ENCODE results near the gene NDC1. TPM values are rescaled to one million over a fixed set of nuclear protein-coding genes. Genes with fewer than 3 reads are reported as not detected.

Gene NDC1
- total and polyA plus RNA-seq, 7 experiments from 2014 or later = 6.9 to 20.2 (median 10.8) TPM

DNA sequence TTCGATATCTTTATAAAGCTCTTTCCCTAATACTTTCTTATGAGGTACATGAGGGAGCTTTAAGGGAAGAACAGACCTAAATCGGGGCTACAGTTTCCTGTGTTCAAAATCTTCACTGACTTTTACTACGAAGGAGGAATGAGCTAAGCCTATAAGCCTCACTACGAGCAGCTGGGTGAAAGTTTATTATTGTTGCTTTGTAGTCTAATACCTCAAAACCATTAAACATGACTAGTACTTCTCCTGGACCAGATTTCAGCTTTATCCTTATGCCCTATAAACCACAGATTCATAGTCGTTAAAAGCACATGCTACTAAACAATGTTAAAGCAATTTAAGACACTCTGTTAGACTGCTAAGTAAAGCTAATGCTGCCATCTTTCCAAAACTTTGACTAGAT, 30.2 kb downstream of the NDC1 start:
- Histone ChIP-seq H3K4me1 (ENCODE audit: control insufficient read depth in 2 of 2, insufficient read depth in 2 of 2, low read length in 2 of 2) (no peaks in the 10 kb centered on the region), H3K9me3 (ENCODE audit: control insufficient read depth in 2 of 3, low read length in 3 of 3) (no peaks in the 10 kb centered on the region), H3K4me3 (ENCODE audit: low read length) (no peak overlapping the region), H3K36me3 (ENCODE audit: control insufficient read depth in 2 of 3, insufficient read depth in 3 of 3, low read length in 3 of 3) (peaks cover 0 to 51% (median 7%) of the 10 kb centered on the region in 3 experiments), H3K27ac (ENCODE audit: low read depth, low read length) (no peak overlapping the region), H3K27me3 (ENCODE audit: control insufficient read depth in 2 of 2, insufficient read depth in 2 of 2, low read length in 2 of 2) (no peaks in the 10 kb centered on the region)
- Mint-ChIP-seq H3K27me3 (no peaks in the 10 kb centered on the region), H3K27ac (no peak overlapping the region), H3K36me3 (peaks cover 4 to 61% (median 35%) of the 10 kb centered on the region in 5 donors), H3K4me1 (peaks cover 0 to 20% (median 0%) of the 10 kb centered on the region in 7 donors), H3K9me3 (no peaks in the 10 kb centered on the region), H3K4me3 (no peak overlapping the region)
- no peak for ATAC-seq
- intact Hi-C loops (cut with micrococcal nuclease) = no loop called here
- POLR2A ChIA-PET = no interaction called here
- DNase-seq = no peak
- CTCF ChIA-PET = no interaction called here

DNA sequence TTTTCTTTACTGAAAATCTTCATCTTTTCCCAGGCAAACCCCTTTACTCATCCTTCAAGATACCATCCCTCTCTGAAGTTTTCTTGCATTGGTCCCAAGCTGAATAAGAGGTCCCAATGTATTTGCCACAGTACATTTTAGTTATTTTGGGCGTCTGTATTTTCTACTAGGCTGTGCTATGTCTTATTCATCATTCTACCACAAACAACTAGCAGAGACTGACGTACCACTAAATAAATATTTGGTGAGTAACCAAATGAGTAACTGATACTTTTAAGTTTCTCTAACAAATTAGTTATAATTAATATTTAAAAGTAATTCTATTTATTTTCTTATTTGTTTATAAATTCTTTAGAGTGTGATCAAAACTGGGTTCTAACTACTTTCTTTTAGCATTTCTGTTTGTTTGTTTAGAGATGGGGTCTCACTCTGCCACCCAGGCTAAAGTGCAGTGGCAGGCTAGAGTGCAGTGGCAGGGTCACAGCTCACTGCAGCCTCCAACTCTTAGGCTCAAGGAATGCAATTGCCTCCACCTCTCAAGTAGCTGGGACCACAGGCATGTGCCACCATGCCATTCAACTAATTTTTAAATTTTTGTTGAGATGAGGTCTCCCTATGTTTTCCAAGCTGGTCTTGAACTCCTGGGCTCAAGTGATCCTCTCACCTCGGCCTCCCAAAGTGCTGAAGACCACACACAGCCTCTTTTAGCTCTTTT, 33.1 kb downstream of the NDC1 start:
- peaks cover 8 to 53% (median 20%) of the 10 kb centered on the region in 5 donors for H3K36me3 Mint-ChIP-seq
- H3K4me3 ChIP-seq (ENCODE audit: low read length) = no peak overlapping the region

DNA sequence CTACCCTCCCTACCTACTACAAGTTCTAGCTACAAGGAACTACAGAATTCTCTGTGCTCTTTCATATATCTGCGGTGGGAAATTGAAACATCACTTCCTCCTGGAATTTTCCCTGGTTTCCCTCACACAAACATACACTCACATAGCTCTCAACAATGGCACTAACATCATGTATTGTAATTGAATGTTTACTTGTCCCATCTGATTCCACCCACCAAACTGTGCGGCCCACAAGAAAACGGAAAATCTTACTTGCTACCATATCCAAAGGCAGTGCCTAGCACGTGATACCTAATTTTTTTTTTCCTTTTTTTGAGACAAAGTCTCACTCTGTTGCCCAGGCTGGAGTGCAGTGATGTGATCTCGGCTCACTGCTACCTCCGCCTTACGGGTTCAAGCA, 33.9 kb downstream of the NDC1 start:
- Mint-ChIP-seq H3K9me3 (no peaks in the 10 kb centered on the region), H3K27ac (peak overlapping the region in 1 of 9 donors; percentile 76), H3K4me3 (no peak overlapping the region), H3K27me3 (no peaks in the 10 kb centered on the region), H3K4me1 (peaks cover 0 to 2% (median 0%) of the 10 kb centered on the region in 7 donors), H3K36me3 (peaks cover 8 to 56% (median 20%) of the 10 kb centered on the region in 5 donors)
- Histone ChIP-seq H3K27me3 (ENCODE audit: control insufficient read depth in 2 of 2, insufficient read depth in 2 of 2, low read length in 2 of 2) (no peaks in the 10 kb centered on the region), H3K36me3 (ENCODE audit: control insufficient read depth in 2 of 3, insufficient read depth in 3 of 3, low read length in 3 of 3) (peaks cover 7 to 70% (median 9%) of the 10 kb centered on the region in 3 experiments), H3K9me3 (ENCODE audit: control insufficient read depth in 2 of 3, low read length in 3 of 3) (no peaks in the 10 kb centered on the region), H3K27ac (ENCODE audit: low read depth, low read length) (no peak overlapping the region), H3K4me3 (ENCODE audit: low read length) (no peak overlapping the region), H3K4me1 (ENCODE audit: control insufficient read depth in 2 of 2, insufficient read depth in 2 of 2, low read length in 2 of 2) (no peaks in the 10 kb centered on the region)
- CTCF ChIA-PET = interaction anchor here (0.7 kb wide), 1 partner anchor 71 kb away, joined by 3 read pairs; no protein-coding TSS in a partner anchor
- intact Hi-C loops (cut with micrococcal nuclease) = no loop called here
- ATAC-seq (no peak), DNase-seq (no peak)
- POLR2A ChIA-PET = no interaction called here

More for the DNA sequence above, 33.1 kb downstream of the NDC1 start:
- CTCF ChIA-PET = no interaction called here
- intact Hi-C loops (cut with micrococcal nuclease) = no loop called here
- POLR2A ChIA-PET = no interaction called here
- DNase-seq = no peak
- Histone ChIP-seq H3K27me3 (ENCODE audit: control insufficient read depth in 2 of 2, insufficient read depth in 2 of 2, low read length in 2 of 2) (no peaks in the 10 kb centered on the region), H3K27ac (ENCODE audit: low read depth, low read length) (no peak overlapping the region), H3K4me1 (ENCODE audit: control insufficient read depth in 2 of 2, insufficient read depth in 2 of 2, low read length in 2 of 2) (no peaks in the 10 kb centered on the region), H3K9me3 (ENCODE audit: control insufficient read depth in 2 of 3, low read length in 3 of 3) (no peaks in the 10 kb centered on the region), H3K36me3 (ENCODE audit: control insufficient read depth in 2 of 3, insufficient read depth in 3 of 3, low read length in 3 of 3) (peaks cover 6 to 66% (median 7%) of the 10 kb centered on the region in 3 experiments)
- Mint-ChIP-seq H3K9me3 (no peaks in the 10 kb centered on the region), H3K27ac (no peak overlapping the region), H3K4me3 (no peak overlapping the region), H3K4me1 (peaks cover 0 to 2% (median 0%) of the 10 kb centered on the region in 7 donors), H3K27me3 (no peaks in the 10 kb centered on the region)
- ATAC-seq = no peak

- DNase-seq (no peak), ATAC-seq (no peak)
- Histone ChIP-seq H3K27ac (ENCODE audit: low read depth, low read length) (no peak overlapping the region), H3K9me3 (ENCODE audit: control insufficient read depth in 2 of 3, low read length in 3 of 3) (no peaks in the 10 kb centered on the region), H3K27me3 (ENCODE audit: control insufficient read depth in 2 of 2, insufficient read depth in 2 of 2, low read length in 2 of 2) (no peaks in the 10 kb centered on the region), H3K36me3 (ENCODE audit: control insufficient read depth in 2 of 3, insufficient read depth in 3 of 3, low read length in 3 of 3) (peaks cover 0 to 70% (median 15%) of the 10 kb centered on the region in 3 experiments), H3K4me3 (ENCODE audit: low read length) (no peak overlapping the region), H3K4me1 (ENCODE audit: control insufficient read depth in 2 of 2, insufficient read depth in 2 of 2, low read length in 2 of 2) (no peaks in the 10 kb centered on the region)
- Mint-ChIP-seq H3K27me3 (no peaks in the 10 kb centered on the region), H3K4me1 (peaks cover 0 to 2% (median 0%) of the 10 kb centered on the region in 7 donors), H3K9me3 (no peaks in the 10 kb centered on the region), H3K4me3 (no peak overlapping the region), H3K36me3 (peaks cover 12 to 54% (median 25%) of the 10 kb centered on the region in 5 donors), H3K27ac (peak overlapping the region in 1 of 9 donors; percentile 45)
- intact Hi-C loops (cut with micrococcal nuclease) = no loop called here
- POLR2A ChIA-PET = no interaction called here
- CTCF ChIA-PET = no interaction called here
Observed at GRCh38 chr1:53800621-53801020, 37.5 kb downstream of the NDC1 start.

DNA sequence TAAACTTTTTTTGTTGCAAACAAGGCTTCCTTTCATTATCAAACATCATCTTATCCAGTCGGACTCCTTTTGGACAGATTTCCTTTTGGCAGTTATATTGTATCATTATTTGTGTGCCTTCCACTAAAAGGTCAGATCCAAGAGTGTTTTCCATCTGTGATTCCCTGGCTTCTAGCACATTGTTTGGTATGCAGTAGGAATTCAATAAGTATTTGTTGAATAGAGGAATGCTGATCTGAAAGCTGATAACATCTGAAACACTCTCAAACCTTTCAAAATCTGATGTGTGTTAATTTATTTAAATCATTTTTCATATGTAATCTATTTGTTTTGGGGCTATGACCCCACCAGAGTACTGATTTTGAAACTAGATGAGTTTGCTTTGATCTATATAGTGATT, 39.0 kb downstream of the NDC1 start:
- H3K4me1 Mint-ChIP-seq = peaks cover 0 to 2% (median 0%) of the 10 kb centered on the region in 7 donors
- peaks cover 19 to 61% (median 32%) of the 10 kb centered on the region in 5 donors for H3K36me3 Mint-ChIP-seq
- POLR2A ChIA-PET = no interaction called here

GRCh38 chr1:53792806-53793205, 45.3 kb downstream of the NDC1 start:
- no peak for ATAC-seq
- peaks cover 17 to 62% (median 42%) of the 10 kb centered on the region in 5 donors for H3K36me3 Mint-ChIP-seq
- POLR2A ChIA-PET = no interaction called here
- no peak for DNase-seq
- intact Hi-C loops (cut with micrococcal nuclease) = no loop called here
- Histone ChIP-seq H3K36me3 (ENCODE audit: control insufficient read depth in 2 of 3, insufficient read depth in 3 of 3, low read length in 3 of 3) (peaks cover 0 to 52% (median 5%) of the 10 kb centered on the region in 3 experiments), H3K9me3 (ENCODE audit: control insufficient read depth in 2 of 3, low read length in 3 of 3) (no peaks in the 10 kb centered on the region), H3K27me3 (ENCODE audit: control insufficient read depth in 2 of 2, insufficient read depth in 2 of 2, low read length in 2 of 2) (no peaks in the 10 kb centered on the region), H3K27ac (ENCODE audit: low read depth, low read length) (no peak overlapping the region), H3K4me3 (ENCODE audit: low read length) (no peak overlapping the region), H3K4me1 (ENCODE audit: control insufficient read depth in 2 of 2, insufficient read depth in 2 of 2, low read length in 2 of 2) (no peaks in the 10 kb centered on the region)
- no peak overlapping the region for H3K27ac Mint-ChIP-seq
- H3K9me3 Mint-ChIP-seq = no peaks in the 10 kb centered on the region
- peaks cover 0 to 2% (median 0%) of the 10 kb centered on the region in 7 donors for H3K4me1 Mint-ChIP-seq
- H3K4me3 Mint-ChIP-seq = no peak overlapping the region
- CTCF ChIA-PET = no interaction called here
- H3K27me3 Mint-ChIP-seq = no peaks in the 10 kb centered on the region

More for the DNA sequence above, 39.0 kb downstream of the NDC1 start:
- no peaks in the 10 kb centered on the region for H3K9me3 Mint-ChIP-seq
- no peak overlapping the region for H3K27ac Mint-ChIP-seq
- DNase-seq = no peak
- ATAC-seq = no peak
- CTCF ChIA-PET = no interaction called here
- Histone ChIP-seq H3K9me3 (ENCODE audit: control insufficient read depth in 2 of 3, low read length in 3 of 3) (no peaks in the 10 kb centered on the region), H3K4me1 (ENCODE audit: control insufficient read depth in 2 of 2, insufficient read depth in 2 of 2, low read length in 2 of 2) (no peaks in the 10 kb centered on the region), H3K27ac (ENCODE audit: low read depth, low read length) (no peak overlapping the region), H3K27me3 (ENCODE audit: control insufficient read depth in 2 of 2, insufficient read depth in 2 of 2, low read length in 2 of 2) (no peaks in the 10 kb centered on the region), H3K36me3 (ENCODE audit: control insufficient read depth in 2 of 3, insufficient read depth in 3 of 3, low read length in 3 of 3) (peaks cover 0 to 67% (median 15%) of the 10 kb centered on the region in 3 experiments), H3K4me3 (ENCODE audit: low read length) (no peak overlapping the region)
- H3K27me3 Mint-ChIP-seq = no peaks in the 10 kb centered on the region
- H3K4me3 Mint-ChIP-seq = no peak overlapping the region
- intact Hi-C loops (cut with micrococcal nuclease) = no loop called here

GRCh38 chr1:53787655-53788054, 50.4 kb downstream of the NDC1 start:
- ATAC-seq = no peak
- H3K4me1 ChIP-seq (ENCODE audit: control insufficient read depth in 2 of 2, insufficient read depth in 2 of 2, low read length in 2 of 2) = no peaks in the 10 kb centered on the region

More at GRCh38 chr1:53787655-53788054, 50.4 kb downstream of the NDC1 start:
- Histone ChIP-seq H3K4me3 (ENCODE audit: low read length) (no peak overlapping the region), H3K27ac (ENCODE audit: low read depth, low read length) (no peak overlapping the region), H3K9me3 (ENCODE audit: control insufficient read depth in 2 of 3, low read length in 3 of 3) (no peaks in the 10 kb centered on the region), H3K27me3 (ENCODE audit: control insufficient read depth in 2 of 2, insufficient read depth in 2 of 2, low read length in 2 of 2) (no peaks in the 10 kb centered on the region), H3K36me3 (ENCODE audit: control insufficient read depth in 2 of 3, insufficient read depth in 3 of 3, low read length in 3 of 3) (peaks cover 0 to 58% (median 0%) of the 10 kb centered on the region in 3 experiments)
- CTCF ChIA-PET = no interaction called here
- peaks cover 0 to 14% (median 0%) of the 10 kb centered on the region in 7 donors for H3K4me1 Mint-ChIP-seq
- no peak for DNase-seq
- H3K9me3 Mint-ChIP-seq = no peaks in the 10 kb centered on the region
- peaks cover 6 to 61% (median 36%) of the 10 kb centered on the region in 5 donors for H3K36me3 Mint-ChIP-seq
- POLR2A ChIA-PET = no interaction called here
- no peak overlapping the region for H3K4me3 Mint-ChIP-seq
- H3K27ac Mint-ChIP-seq = no peak overlapping the region
- no peaks in the 10 kb centered on the region for H3K27me3 Mint-ChIP-seq
- intact Hi-C loops (cut with micrococcal nuclease) = no loop called here

All from naive thymus-derived CD4-positive, alpha-beta T cell (primary cell).